Activated CD8-positive, alpha-beta memory T cell treated with anti-CD3 and anti-CD28 coated beads for 48 hours (primary cell): ENCODE measurements around the gene RAE1.
"Not testable (repeated sequence)": the region's sequence is repeated elsewhere in the genome, so short reads cannot be mapped to it uniquely, and the experiment has no call there.

ENCODE experiments used
- DNase-seq, 3 experiments: peaks; one replicate each; pipeline ENCODE4 v3.0.0-alpha.2; 2020; ENCODE audit warnings: low read depth in 2 of 3, low spot score in 2 of 3

RAE1 gene

DNA sequence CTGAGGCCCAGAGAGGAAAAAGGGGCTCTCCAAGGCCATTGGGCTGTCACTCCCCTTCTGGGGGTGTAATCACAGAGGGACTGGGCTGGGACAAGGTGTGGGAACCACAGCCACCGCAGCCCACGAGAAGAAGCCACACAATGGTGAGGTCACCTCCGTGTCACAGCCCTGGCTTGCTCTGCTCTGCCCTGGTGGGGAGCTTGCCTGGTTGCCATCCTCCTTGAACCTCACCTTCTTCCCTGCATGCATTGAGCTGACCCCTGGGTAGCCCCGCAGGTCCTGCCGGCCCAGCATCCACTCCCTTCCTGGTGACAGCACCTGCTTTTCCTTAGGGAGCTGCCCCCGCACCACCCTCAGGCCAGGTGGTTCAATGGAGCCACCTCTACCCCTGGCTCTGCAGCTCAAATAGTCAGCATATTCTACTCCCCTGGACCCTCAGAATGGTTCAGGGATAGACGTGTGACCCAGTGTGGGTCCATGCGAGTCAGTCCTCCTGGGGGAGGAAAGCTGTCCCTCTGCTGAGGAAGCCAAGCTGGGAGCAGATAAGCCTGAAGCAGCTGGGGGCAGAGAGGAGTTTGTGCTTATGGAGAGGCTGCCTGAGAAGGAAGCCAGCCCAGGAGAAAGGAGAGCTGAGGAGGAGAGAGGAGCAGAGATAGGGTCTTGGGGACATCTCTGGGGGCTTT lies 61.4 kb downstream of the RAE1 start:
- DNase-seq: no peak

DNA sequence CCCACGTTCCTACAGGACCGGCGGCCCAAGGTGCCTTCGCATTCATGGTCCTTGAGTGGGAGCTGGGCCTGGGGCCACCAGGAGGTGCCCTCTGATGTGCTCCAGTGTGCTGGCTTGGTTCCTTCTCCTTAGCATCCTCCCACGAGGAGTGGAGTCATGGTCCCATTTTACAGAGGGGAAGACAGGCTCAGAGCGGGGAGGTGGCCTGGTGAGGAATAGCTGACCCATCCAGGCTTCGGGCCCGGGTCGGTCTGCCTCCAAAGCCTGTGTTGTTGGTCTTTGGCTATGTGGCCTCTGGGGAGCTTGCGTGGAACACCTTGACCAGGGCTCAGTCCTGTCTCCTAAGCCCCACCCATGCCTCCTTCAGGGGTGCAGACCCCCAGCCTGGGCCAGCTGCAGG lies 62.9 kb downstream of the RAE1 start:
- DNase-seq: no peak

DNA sequence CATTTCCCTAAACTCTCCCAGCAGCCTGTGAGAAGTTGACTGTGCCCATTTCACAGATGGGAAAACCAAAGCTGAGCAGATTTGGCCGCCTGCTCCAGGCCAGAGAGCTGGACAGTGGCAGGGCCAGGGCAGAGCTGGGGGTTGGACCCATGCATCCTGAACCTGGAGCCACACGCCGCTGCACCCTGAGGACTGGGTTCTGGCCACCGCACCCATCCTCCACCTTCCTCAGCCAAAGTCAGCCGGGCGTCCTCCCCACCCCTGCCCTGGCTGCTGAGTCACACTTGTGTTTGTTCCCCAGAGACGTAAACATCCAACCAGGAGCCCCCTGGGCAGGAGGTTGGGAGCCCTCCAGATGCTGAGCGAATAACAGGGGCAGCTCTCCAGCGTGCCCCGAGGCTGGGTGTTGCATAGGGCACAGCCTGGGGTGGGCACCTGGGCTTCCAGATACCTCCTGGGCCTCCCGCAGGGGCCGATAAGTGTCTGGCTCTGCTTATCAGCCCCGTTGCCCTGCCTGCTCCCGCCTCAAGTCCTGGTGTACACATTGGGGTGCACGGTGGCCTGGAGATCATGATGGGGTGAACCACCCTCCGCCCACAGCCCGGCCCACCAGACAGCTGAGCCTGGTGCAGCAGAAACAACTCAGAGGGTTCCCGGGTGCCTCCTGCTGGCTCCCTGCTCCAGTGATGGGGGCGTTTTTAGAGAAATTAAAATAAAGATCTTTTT lies 64.0 kb downstream of the RAE1 start:
- no peak for DNase-seq

DNA sequence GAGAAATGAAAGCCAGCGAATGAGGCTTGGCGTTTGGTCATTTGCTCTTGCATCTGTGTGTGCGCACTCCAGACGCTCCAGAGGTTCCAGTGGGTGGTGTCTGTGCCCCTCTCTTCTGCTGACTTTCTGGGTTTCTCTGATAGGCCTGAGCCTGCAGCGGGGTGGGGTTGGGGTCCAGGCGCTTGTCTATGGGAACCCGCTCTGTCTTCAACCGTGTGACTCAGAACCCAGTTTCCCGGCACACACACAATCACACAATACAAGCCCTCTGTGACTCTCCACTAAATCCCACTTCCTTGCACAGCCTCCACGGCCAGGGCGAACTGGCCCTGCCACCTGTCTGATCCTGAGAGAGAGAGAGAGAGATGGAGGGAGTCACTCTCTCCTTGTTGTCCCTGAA lies 64.7 kb downstream of the RAE1 start:
- no peak for DNase-seq

DNA sequence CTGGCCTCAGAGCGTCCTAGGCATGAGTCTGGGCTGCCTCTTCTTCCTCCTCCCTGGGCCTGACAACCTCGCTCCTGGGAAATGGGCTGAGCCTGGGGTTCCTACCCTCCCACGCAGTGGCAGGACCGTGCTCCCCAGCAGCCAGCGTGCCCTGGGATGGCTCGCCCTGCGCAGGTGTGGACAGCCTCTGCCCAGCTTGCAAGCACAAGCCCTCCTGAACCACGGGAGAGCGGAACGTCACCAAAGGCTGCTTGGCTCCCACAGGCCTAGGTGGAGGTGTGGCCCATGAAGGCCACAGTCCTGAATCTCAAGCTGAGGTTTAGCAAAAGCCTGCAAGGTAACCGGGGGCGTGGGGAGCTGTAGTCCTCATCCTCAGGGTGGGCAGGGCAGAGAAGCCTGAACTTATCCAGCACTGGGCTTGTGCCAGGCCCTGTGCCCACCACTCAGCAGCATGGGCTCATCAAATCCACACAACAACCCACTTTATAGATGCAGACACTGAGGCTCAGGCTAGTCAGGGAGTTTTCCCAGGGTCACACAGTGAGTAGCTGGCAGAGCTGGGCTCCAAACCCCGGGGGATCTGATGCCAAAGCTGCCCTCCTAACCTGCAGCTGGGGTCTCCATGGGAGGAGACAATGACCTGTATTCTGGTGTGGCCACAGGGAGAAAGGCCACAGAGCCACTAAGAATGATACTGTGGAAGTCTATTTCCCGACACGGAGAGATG lies 65.4 kb downstream of the RAE1 start:
- no peak for DNase-seq

DNA sequence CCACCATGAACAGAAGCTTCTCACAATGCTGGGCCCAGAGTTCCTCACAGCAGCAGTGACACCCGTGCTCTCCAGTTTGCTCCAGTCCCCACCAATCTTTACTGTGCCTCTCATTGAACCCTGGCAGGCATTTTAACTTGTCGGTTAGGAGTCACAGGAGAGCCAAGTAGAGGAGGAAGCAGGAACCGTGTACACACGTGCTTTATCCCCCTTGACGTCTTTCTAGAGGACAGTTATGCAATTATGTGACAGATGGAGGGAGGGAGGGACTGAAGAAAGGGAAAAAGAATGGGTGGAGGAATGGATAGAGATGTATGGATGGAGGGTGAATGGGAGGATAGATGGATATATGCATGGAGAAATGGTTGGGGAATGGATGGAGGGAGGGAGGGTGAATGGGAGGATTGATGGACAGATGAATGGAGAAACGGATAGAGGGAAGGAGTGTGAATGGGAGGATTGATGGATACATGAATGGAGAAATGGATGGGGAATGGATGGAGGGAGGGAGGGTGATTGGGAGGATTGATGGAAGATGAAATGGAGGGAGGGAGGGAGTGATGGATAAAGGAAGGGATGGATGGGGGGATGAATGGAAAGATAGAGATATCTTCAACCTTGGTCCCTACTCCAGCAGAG lies 66.1 kb downstream of the RAE1 start:
- no peak for DNase-seq

DNA sequence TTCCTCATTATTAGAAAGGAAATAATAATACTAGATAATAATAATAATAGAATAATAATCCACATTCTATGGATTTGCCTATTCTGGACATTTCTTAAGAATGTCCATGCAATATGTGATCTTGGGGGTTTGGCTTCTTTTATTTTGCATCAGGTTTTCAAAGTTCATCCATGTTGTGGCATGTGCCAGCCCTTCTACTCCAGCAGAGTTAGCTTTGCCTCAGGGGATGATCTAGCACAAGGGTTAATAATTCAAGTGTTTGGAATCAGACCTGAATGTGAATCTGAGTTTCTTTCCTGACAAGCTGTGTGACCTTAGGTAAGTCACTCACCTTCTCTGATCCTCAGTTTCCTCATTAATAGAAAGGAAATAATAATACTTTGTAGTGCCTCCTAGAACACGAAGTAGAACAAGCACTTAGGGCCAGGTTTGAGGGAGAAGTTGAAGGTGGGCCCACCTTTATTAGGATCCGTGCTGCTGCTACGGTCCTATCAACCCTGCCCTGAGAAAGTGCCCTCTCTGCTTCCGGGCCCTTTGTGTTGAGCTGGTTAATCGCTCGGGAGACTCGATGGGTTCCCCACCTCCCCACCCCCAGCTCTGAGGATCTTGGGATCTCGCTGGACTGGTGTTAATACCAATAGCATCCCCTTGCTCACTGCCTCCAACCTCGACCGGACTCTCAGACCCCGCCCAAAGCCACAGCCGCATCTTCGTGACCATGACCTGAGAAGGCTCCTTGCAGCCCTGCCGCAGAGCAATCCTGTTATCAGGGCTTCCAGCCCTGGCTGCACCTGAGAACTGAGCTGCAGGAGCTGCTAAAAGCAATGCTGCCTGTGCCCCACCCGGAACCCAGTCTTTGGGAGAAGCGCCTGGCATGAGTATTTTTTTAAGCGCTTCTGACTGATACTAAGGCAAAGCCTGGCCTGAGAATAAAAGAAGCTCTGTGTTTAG lies 67.0 kb downstream of the RAE1 start:
- DNase-seq: no peak

DNA sequence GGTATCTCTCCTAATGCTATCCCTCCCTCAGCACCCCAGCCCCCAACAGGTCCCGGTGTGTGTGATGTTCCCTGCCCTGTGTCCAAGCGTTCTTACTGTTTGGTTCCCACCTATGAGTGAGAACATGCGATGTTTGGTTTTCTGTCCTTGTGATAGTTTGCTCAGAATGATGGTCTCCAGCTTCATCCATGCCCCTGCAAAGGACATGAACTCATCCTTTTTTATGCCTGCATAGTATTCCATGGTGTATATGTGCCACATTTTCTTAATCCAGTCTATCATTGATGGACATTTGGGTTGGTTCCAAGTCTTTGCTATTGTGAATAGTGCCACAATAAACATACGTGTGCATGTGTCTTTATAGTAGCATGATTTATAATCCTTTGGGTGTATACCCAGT lies 68.4 kb downstream of the RAE1 start:
- DNase-seq: not testable (repeated sequence)

DNA sequence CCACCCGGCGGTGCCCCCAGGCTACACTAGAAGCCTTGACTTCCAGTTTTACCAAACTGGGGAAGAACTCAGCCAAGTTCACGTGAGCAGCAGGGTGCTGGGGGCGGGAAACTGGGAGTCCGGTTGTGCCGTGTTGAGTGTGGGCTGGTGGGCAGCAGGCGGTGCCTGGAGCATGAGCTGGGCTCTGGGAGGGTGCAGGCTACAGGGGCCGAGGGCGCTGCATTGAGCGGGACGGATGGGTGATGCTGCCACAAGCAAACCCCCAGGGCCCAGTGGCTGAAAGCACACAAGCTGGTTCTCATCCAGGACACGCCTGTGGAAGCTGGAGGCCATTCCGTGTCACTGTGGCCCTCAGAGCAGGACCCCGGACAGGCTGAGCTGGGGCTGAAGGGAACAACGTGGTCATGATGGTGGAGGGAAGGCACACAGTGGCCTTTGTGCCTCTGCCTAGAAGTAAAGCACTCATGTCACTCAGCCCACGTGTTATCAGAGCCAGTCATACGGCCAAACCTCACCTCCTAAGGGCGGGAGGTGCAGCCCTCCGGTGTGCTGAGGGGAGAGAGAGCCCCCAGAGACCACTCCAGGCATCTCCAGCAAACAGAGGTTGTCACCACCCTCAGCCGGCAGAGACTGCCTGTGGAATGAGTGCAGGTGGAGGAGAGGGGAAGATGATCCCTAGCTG lies 69.7 kb downstream of the RAE1 start:
- DNase-seq: no peak

DNA sequence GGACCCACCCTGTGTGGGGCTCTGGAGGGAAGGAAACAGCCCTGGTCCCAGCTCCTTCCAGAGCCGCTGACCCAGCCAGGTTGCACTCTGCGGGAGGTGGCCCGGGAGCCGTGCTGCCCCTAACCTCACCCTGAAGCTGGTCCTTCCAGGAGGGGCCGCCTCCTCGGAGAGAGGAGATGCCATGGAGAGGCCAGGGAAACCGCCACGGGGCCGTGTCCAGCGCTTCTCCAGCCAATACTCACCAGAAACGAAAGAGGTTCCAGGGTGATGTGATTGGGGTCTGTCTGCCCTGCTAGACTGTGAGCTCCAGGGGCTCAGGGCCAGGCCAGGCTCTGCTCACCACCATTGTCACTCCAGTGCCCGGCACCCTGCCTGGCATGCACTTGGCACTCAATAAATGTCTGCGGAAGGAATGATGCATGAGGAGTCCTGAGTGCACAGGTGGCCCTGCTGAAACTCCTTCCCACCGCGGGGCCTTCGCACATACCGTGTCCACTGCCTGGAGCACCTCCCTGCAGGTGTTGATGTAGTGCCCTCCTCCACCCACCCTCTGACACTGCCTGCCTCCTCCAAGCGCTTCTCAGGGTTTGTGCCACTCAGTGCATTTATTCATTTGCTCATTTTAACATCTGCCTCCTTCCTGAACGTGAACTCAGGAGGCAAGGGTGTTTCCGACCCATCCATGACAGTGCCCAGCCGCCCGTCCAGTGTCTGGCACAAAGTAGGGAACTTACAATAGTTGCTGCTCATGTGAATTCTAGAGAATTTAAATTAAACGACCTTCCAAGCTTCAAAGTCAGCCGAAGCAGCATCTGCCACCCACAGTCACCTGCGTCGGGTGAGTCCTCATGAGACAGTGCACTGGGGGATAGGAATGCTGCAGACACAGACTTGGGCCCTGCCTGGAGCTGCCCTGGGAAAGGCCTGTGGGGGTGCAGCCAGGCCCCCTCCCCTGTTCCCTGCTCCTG lies 70.5 kb downstream of the RAE1 start:
- no peak for DNase-seq

DNA sequence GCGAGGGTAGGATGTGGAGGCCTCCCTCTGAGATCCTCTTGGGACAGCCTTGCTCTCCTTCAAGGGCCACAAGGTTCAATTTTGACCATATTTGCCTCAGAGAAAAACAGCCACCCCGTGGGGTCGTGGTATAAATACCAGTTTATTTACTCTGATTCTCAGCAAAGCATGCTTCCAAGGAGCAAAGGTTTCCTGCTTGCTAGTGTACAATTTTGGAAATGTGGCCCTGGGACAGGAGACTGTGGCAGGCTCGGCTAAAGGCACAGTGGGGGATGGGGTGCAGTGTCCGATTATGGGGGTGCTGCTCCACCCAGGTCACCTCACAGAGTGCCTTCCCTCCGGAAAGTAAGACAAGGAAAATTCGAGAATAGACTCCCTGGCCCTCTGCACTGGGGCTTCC lies 71.2 kb downstream of the RAE1 start:
- no peak for DNase-seq

DNA sequence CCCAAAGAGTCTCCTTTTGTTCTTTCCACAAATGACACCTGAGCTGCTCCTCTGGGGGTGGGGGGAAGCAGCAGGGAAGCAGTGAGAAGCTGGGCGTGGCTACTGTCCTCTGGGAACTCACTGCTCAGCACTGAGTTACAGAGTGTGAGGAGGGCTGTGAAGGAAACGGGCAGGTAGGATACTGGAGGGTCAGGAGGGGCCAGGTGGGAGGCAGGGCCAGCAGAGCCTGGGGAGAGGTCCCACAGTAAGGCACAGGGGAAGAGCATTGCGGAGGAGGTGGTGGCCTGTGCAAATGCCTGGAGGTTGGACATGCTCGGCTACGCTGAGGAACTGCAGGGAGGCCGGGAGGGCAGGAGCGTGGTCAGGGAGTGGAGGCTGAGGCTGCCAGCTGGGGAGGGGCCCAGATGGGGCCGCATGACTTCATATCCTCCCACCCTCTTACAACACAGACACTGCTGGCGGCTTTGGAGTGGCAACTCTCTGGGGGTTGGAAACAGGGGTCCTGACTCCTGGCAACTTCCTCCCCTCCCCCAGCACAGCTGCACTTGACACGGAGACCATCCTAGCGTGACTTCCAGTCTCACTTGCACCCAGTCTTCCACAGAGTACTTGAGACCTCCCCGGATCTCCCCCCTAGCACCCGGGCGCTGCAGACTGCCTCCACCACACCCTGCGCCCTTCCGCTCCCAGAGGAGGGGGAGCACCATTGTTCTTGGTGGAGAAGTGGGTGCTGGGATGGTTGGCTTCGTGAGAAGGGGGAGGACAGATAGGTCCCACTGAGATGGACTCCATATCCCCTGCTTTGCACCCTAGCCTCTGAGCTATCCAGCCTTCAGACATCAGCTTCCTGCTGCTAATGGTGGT lies 74.3 kb downstream of the RAE1 start:
- DNase-seq: no peak

DNA sequence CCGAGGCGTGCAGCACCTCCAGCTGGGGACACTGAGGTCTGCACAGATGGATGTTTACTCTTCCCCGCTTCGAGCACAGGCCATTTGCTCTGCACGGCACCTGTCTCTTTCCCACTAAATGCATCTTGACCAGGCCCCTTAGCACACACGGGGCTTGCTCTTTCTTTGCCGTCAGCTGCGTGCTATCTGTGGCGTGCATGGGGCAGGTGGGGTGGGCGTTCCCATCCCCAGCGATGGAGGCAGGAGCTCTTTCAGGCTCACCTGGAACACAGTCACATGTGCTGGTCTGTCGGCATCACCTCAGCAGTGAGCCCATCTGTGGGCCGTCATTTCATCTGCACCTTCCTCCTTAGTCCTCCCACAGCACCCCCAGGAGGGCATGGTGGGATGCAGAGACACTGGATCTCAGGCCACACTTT lies 75.2 kb downstream of the RAE1 start:
- no peak for DNase-seq

DNA sequence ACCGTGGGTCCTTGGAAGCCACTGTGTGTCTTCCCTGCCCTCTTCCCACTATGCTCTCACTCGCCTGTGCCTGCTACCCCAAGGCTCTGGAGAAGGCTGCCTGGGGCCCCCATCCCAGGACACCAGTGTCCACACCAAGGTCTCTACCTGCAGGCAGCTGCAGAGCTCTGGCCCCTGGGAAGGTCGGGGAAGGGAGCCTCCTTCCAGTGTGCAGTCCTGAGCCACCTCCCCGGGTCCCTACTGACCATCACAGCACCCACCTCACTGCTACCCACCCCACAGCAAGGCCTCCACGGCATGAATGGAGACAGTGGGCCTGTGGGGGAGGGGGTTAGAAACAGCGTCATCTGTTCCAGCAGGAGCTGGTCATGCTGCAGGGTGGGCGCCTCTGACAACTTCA lies 75.8 kb downstream of the RAE1 start:
- no peak for DNase-seq

DNA sequence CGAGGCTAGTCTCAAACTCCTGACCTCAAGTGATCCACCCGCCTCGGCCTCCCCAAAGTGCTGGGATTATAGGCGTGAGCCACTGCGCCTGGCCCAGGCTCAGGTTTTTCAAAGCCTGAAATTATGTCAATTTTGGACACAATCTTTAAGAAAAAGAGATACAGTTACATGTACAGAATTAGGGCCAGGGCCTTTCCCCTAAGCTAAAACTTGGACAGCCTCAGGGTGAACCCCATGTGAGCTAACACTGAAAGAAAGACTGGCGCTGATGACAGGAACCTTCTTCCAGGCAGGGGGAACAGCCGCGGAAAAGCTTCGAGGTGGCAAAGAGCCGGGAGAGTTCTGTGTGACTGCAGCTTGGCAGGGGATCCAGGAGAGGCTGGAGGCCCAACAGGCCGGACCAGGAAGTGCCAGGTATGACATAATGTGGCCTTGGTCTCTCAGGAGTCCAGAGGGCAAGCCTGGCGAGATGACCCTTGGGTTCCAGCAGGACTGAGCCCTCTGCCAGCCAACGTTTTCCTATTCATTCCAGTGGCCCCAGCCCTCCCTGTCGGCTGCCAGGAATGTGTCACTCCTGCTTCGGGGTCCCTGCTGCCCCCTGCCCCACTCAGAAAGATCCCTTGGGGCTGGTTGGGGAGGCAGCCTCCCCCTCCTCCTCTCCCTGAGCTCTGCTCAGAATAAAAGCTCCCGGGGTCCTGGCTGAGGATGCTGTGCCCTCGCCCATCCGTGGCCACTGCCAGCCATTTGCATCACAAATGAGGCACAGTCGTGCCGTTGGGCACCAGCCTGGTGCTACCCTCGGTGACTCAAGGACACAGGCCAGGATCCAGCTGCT lies 77.5 kb downstream of the RAE1 start:
- no peak for DNase-seq
